Measurements from ENCODE around the gene CCDC92. TPM values are rescaled to one million over a fixed set of nuclear protein-coding genes. Genes with fewer than 3 reads are reported as not detected.

CCDC92 gene
- total and polyA plus RNA-seq, 2 of the 13 experiments (the other 11 are each of a cell fraction or from before 2014, with no cell fraction given), result 5.4 to 14.7 TPM

DNA sequence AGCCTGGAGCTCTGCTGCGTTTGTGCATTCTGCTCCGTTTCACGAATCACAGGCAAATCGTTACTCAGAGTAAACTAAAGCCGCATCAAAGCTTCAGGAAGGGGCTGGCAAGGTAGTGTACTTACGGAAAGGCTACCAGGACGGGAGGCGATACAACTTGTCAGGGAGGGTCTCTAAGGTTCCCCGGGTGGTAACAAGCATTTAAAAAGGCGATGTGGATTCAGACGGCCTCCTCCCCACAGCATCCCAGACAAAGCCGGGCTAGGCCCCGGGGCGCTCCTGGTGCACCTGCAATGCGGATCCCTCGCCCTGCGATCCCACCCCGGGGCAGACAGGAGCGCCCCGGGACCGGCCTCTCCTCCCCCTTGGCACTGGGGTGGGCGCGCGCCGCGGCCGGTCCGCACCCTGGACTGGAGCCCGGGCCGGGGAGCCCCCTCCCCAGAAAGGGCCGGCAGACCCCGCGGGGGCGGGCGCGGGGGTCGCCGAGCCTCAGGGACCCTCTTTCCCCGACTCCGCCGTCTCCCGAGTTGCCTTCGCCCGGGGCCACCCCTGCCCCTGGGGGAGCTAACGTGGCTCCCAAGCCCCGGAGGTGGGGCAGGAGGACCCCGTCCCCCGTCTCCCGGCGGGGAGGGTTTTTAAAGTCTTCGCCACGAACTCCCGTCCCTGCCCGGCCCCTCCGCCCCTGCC is 718 bp downstream of the CCDC92 start (continued):
- TF ChIP-seq ZSCAN29 (CRISPR knock-in tag; conservative IDR thresholded peaks at IDR 0.05) (no peak), ZNF761 (CRISPR knock-in tag; conservative IDR thresholded peaks at IDR 0.05) (no peak), RAD51 (IDR thresholded peaks at IDR 0.05; ENCODE audit: borderline replicate concordance) (no peak), ZNF530 (CRISPR knock-in tag; IDR thresholded peaks at IDR 0.05; ENCODE audit: low read depth) (no peak), FOXO1 (CRISPR knock-in tag; IDR thresholded peaks at IDR 0.05) (peak; percentile 42; the same call in 1 of the 2 replicates), ZNF543 (CRISPR knock-in tag; IDR thresholded peaks at IDR 0.05) (no peak), ZNF282 (IDR thresholded peaks at IDR 0.05; ENCODE audit: partially characterized antibody) (no peak), ZNF547 (CRISPR knock-in tag; IDR thresholded peaks at IDR 0.05) (0 out of 2 replicates have a peak, but pooled peaks have one; percentile 17), RBM22 (optimal IDR thresholded peaks at IDR 0.05; ENCODE audit: low read length) (no peak), REPIN1 (CRISPR knock-in tag; IDR thresholded peaks at IDR 0.05; ENCODE audit: borderline replicate concordance, low read depth) (no peak), PAX8 (CRISPR knock-in tag; IDR thresholded peaks at IDR 0.05; ENCODE audit: borderline replicate concordance) (no peak), MXD4 (CRISPR knock-in tag; IDR thresholded peaks at IDR 0.05) (0 out of 2 replicates have a peak, but pooled peaks have one; percentile 31), SMARCC2 (IDR thresholded peaks at IDR 0.05) (no peak), ZNF350 (CRISPR knock-in tag; IDR thresholded peaks at IDR 0.05; ENCODE audit: borderline replicate concordance, low read depth) (no peak), SMAD1 (CRISPR knock-in tag; IDR thresholded peaks at IDR 0.05; ENCODE audit: borderline replicate concordance, low read depth) (no peak), POLR2A (IDR thresholded peaks at IDR 0.05; ENCODE audit: insufficient read depth in 1 of 2, low read depth in 2 of 2, low read length in 2 of 2) (peak in 1 of 2 experiments; percentile 38; a peak in 2 of 4 replicates), SMAD3 (CRISPR knock-in tag; IDR thresholded peaks at IDR 0.05) (no peak)
- TF ChIP-seq, protein P1, sequence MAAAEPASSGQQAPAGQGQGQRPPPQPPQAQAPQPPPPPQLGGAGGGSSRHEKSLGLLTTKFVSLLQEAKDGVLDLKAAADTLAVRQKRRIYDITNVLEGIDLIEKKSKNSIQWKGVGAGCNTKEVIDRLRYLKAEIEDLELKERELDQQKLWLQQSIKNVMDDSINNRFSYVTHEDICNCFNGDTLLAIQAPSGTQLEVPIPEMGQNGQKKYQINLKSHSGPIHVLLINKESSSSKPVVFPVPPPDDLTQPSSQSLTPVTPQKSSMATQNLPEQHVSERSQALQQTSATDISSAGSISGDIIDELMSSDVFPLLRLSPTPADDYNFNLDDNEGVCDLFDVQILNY (CRISPR knock-in tag; conservative IDR thresholded peaks at IDR 0.05), result no peak
- TF ChIP-seq, protein P2, sequence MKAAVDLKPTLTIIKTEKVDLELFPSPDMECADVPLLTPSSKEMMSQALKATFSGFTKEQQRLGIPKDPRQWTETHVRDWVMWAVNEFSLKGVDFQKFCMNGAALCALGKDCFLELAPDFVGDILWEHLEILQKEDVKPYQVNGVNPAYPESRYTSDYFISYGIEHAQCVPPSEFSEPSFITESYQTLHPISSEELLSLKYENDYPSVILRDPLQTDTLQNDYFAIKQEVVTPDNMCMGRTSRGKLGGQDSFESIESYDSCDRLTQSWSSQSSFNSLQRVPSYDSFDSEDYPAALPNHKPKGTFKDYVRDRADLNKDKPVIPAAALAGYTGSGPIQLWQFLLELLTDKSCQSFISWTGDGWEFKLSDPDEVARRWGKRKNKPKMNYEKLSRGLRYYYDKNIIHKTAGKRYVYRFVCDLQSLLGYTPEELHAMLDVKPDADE (CRISPR knock-in tag; IDR thresholded peaks at IDR 0.05), result no peak
- TF ChIP-seq, protein P3, sequence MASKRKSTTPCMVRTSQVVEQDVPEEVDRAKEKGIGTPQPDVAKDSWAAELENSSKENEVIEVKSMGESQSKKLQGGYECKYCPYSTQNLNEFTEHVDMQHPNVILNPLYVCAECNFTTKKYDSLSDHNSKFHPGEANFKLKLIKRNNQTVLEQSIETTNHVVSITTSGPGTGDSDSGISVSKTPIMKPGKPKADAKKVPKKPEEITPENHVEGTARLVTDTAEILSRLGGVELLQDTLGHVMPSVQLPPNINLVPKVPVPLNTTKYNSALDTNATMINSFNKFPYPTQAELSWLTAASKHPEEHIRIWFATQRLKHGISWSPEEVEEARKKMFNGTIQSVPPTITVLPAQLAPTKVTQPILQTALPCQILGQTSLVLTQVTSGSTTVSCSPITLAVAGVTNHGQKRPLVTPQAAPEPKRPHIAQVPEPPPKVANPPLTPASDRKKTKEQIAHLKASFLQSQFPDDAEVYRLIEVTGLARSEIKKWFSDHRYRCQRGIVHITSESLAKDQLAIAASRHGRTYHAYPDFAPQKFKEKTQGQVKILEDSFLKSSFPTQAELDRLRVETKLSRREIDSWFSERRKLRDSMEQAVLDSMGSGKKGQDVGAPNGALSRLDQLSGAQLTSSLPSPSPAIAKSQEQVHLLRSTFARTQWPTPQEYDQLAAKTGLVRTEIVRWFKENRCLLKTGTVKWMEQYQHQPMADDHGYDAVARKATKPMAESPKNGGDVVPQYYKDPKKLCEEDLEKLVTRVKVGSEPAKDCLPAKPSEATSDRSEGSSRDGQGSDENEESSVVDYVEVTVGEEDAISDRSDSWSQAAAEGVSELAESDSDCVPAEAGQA (IDR thresholded peaks at IDR 0.05; ENCODE audit: low read depth), result no peak
- TF ChIP-seq, protein P3 (CRISPR knock-in tag; IDR thresholded peaks at IDR 0.05; ENCODE audit: borderline replicate concordance), result no peak
- TF ChIP-seq, protein P4, sequence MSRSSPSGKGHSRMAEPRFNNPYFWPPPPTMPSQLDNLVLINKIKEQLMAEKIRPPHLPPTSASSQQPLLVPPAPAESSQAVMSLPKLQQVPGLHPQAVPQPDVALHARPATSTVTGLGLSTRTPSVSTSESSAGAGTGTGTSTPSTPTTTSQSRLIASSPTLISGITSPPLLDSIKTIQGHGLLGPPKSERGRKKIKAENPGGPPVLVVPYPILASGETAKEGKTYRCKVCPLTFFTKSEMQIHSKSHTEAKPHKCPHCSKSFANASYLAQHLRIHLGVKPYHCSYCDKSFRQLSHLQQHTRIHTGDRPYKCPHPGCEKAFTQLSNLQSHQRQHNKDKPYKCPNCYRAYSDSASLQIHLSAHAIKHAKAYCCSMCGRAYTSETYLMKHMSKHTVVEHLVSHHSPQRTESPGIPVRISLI (CRISPR knock-in tag; IDR thresholded peaks at IDR 0.05; ENCODE audit: borderline replicate concordance), result no peak

Data from HepG2 (cell line).